ENCODE data around the gene PPP1R18.
"Not testable (repeated sequence)": the region's sequence is repeated elsewhere in the genome, so short reads cannot be mapped to it uniquely, and the experiment has no call there.

DNA sequence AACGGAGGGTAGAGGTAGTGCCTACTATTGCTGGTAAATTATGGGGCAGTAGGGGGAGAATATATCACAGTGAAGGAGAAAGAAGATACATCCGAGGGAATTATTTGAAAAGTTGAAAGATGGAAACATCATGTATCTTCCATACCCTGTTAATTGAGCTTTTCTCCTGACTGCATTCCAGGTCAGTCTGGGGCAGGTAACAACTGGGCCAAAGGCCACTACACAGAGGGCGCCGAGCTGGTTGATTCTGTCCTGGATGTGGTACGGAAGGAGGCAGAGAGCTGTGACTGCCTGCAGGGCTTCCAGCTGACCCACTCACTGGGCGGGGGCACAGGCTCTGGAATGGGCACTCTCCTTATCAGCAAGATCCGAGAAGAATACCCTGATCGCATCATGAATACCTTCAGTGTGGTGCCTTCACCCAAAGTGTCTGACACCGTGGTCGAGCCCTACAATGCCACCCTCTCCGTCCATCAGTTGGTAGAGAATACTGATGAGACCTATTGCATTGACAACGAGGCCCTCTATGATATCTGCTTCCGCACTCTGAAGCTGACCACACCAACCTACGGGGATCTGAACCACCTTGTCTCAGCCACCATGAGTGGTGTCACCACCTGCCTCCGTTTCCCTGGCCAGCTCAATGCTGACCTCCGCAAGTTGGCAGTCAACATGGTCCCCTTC lies 36.9 kb upstream of the PPP1R18 start:
- not testable (repeated sequence) for TF ChIP-seq FOXM1 (IDR thresholded peaks at IDR 0.05; ENCODE audit: borderline replicate concordance); FOXK2 (IDR thresholded peaks at IDR 0.05); ELF4 (IDR thresholded peaks at IDR 0.05); FOXA1 (IDR thresholded peaks at IDR 0.05); SUZ12 (IDR thresholded peaks at IDR 0.05); HDGF (IDR thresholded peaks at IDR 0.05; ENCODE audit: borderline replicate concordance)

All from HEK293T (cell line).